GM19099 (cell line): ENCODE data around the gene KDM4C.

ENCODE experiments used
- POLR2A ChIP-seq: IDR thresholded peaks from 3 replicates; pipeline ENCODE4 v1.6.1; 2011; ENCODE audit warnings: low read depth; ENCODE audit not compliant: insufficient read length; ENCODE audit errors: extremely low read depth

The KDM4C gene

DNA sequence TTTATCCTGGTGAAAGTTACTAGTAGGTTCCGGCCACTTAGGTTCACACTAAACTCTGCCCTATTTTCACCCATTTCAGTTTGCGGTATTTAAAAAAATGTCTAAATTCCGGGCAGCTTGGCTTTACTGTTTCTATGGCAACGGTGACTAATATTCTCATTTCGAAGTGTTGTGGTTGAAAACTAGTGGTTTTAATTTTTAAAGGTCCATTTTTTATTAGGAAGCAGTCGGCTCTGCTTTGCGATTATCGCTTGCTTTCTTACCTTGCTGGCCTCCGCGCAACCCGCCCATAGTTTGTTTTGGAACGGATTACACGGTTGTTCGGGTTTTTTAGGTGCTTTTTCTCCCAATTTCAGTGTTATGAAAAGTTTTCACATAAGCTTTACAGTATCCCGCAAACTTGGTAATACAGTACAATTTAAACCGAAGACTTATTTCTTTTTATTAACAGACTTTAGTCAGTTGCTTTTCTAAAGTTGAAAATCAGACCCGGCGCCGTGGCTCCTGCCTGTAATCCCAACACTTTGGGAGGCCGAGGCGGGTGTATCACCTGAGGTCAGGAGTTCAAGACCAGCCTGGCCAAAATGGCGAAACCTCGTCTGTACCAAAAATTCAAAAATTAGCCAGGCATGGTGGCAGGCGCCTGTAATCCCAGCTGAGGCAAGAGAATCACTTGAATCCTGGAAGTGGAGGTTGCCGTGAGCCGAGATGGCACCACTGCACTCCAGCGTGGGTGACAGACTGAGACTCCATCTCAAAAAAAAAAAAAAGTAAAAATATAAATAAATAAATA is 1.6 kb downstream of the KDM4C start:
- no peak for TF ChIP-seq POLR2A

DNA sequence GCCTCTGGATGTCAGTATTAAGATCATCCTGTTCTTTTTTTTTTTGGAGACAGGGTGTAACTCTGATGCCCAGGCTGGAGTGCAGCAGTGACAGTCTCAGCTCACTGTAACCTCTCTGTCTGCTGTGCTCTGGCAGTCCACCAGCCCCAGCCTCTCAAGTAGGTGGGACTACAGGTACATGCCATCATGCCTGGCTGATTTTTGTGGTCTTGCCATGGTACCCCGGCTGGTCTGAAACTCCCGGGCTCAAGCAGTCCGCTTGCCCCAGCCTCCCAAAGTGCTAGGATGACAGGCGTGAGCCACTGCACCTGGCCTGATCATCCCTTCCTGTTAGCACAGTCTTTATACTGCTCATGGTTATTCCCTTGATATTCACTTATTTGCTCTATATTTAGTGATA is 3.5 kb downstream of the KDM4C start:
- TF ChIP-seq POLR2A: no peak

DNA sequence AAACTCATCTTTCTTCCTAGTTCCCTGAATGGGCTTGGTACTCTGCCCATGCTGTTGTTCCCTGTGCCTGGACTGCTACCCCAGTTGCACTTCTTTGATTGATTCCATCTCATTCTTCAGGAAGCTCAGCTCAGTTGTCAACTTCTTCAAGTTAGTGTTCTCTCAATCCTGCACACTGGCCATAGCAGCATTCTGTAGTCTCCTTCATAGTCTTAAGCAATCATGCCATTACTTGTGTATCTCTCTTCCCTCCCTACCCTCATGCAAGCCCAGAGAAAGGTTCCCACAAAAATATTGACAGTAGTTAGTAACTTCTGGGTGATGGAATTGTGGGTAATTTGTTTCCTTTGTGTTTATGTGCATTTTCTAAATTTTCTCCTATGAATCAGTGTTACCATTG is 5.5 kb downstream of the KDM4C start:
- no peak for TF ChIP-seq POLR2A

DNA sequence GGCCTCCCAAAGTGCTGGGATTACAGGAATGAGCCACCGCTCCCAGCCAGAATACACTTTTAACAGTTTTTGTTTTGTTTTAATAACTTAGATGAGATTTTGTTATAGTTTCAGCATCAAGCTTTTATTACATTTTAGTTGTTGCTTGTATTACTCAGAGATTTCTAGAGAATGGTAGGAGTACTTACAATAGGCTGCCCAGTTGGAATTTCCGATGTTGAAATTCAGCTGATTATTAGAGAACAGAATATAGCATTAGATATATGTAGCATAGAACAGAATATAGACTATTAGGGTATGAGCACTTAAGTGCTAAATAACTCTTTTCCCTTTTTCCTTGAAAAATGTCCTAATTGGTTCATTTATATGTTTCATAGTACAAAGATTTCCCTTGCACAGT is 6.2 kb downstream of the KDM4C start:
- no peak for TF ChIP-seq POLR2A

DNA sequence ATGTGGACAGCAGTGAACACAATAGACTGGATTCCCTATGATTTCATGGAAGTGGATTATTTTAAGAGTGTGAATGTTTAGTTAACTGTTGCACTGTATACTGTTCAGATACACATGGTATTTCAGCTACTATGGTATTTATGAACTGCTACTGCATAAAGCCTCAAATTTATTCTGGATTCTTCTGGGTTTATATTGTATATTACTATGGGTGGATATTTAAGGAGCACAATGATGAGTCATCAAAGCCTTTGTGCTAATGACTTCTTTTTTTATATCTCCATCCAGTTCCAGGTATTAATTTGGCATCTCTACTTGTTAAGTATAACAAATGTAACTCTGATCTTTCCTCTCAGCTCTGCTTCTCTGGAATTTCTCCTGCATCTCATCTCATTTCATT is 6.8 kb downstream of the KDM4C start:
- TF ChIP-seq POLR2A: no peak

DNA sequence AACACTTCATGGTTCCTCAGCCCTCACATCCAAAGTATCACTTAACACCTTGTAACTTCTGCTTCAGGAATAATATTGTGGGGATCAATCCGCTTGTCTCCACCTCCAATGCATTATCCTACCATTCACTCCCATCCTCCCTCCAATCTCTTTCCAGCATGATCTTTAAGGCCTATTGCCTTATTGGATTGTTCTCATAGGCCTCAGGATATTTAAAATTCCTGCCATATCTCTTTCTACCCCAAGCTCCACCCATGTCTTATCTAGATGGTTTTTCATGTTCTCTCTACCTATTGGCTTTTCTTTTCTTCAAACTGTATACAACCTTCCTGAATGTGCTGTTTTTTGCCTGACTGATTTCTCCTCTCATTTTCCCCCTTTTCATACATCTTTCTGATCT is 7.2 kb downstream of the KDM4C start:
- no peak for TF ChIP-seq POLR2A

DNA sequence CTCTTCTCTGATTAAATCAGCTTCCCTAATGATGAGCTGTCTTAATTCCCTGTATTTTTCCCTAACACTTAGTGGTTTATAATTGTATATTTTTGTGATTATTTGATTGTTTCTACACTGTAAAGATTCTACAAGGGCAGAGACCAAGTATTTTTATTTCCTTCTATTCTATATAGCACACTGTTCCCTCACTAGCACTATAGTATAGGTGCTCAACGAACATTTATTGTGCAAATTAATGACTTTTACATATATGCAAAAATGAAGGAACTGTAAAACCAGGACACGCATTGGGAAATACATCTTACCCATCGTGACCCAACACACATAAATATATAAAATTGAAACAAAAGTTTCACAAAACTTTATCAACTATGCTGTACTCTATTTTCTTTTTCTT is 7.6 kb downstream of the KDM4C start:
- TF ChIP-seq POLR2A: no peak

DNA sequence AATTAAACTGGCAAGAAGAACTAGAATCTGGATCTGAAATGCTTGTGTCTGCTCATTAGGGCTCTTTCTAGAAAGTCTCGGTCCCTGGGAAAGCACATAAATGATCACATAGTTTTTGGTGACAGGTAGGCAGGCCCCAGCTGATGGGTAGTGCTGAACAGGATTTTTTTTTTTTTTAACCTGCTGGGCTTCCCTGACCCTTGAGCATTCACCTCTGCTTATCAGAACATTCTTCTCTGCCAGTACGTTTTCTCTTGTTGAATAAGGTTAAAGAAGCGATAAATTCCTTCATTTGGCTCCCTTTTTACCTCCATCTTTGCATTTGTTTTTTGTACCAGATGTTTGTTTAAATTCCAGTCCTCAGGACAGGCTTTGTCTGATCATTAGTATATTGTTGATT is 8.8 kb downstream of the KDM4C start:
- TF ChIP-seq POLR2A: no peak

DNA sequence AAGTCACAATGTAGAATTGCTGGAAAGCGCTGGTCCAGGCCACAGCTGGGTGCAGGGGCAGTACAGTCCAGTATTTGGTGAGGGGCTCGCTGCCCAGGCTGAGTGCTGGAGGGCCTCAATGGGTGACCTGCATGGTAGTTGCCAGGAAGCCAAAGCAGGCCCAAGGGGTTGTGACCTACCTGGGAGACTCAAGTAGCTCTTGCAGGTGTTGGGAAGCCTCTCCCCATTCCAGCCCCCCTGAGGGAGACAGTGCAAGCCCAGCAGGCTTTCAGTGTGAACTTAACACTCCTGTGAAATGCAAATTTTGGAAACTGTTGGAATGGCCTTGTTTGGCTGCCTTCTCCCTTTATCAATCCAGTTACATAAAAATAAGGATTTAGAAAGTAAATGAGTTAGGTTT is 13.9 kb downstream of the KDM4C start:
- TF ChIP-seq POLR2A: no peak

DNA sequence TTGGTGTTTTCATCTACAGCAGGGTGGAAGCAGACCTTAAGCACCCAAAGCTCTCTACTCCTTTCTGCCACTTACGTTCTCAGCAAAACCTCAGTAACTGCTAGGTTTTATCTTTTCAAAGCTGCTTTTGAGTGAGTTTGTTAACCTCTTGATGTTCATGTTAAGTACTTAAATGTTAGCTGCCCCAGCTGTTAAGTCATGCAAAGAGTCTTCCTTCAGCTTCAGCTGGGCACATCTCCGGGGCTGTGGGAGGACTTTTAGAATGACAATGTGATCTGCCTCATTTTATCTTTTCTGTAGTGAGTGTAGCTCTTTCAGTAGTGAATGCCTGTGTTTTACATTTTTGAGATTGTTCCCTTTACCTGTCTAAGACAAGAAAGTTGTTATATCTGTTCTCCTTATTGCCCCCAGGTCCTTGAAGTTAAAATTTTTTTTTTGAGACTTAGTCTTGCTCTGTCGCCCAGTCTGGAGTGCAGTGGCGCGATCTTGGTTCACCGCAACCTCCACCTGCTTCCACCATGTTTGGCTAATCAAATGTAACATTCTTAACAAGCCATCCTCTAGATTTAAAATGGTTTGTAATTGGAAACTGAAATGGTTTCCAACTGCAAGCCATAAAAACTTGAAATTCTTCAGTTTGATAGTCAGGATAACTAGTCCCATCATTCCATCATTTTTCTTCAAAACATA is 19.6 kb downstream of the KDM4C start:
- TF ChIP-seq POLR2A: no peak

DNA sequence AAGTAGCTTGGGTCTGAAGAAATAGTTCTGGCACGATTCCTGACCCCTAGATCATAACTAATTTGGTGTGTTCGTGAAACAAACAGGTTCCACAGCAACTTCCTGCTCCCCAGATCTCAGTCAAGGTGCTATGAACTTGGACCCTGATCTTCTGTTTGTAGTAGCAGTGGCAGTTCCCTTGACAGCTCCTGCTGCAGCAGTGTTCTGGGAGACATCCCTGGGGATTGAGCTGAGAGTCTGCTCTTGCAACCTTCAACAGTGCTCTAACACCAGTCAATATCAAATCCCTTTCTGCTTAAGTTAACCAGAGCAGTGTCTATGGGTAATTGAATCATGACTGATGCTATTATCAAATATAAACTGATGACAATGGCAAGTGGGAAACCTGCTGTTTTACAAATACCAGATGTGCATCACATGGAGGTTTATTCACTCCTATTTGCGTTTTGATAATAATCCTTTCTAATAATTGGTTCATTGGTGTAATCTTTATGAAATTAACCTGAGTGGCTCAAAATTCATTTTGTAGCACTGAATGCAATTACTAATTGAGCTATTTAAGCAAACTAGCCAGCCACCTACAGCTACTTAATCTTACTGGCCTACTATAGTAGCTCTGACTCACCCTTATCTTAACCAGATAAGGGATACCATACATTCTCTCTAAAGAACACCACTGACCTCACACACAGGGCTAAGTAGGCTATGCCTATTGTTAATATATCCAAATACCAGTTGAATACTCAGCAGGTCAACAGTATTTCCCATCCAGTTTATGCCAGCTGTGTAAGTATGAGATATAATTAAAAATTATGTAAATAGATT is 21.9 kb downstream of the KDM4C start:
- TF ChIP-seq POLR2A: no peak

DNA sequence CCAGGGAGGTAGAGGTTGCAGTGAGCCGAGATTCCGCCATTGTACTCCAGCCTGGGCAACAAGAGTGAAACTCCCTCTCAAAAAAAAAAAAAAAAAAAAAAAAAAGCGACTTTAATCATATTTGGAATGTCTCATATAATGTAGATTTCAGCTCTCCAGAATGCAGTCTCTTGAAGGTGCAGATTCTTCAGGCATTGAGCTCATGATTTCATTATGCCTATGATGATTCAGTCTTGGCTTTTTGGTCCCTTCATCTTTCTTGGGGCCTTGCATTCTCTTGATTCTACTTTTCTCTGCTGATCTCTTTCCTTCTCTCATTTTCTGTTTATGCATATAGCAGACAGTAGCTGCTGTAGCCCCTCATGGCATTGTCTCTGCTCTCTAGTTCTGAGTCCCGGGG is 22.9 kb downstream of the KDM4C start:
- TF ChIP-seq POLR2A: no peak

DNA sequence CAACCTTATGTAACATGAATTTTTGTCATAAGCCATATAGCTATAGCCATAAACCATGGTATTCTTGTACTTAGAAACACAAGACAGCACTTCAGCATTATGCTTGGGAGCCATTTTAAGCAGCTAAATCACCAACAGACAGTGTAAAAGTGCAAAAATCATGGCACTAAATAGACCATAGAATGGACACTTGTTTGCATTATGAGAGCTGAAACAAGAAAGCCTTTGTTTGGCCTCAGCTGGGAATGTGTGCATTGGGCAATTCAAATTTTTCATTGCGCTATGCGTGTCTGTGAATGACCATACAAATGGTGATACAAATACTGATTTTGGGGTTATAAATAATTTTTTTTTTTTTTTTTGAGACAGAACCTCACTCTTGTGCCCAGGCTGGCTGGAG is 23.7 kb downstream of the KDM4C start:
- TF ChIP-seq POLR2A: no peak

DNA sequence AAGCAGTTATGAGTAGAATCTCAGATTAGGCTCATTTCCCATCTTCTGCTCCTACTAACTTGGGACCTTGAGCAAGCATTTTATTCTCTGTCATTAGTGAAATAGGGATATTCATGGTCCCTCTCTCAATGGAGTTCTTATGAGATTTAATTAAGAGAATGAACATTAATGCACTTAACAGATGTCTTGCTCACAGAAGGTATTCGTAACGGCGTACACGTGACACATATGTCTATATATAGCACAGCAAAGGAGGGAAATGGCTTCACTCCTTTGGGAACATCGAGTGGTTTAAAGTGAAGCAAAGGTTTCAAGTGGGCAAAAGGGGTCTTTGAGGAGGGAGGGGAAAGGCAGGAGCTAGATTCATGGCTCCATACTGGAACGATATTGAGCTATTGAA is 24.6 kb downstream of the KDM4C start:
- no peak for TF ChIP-seq POLR2A

DNA sequence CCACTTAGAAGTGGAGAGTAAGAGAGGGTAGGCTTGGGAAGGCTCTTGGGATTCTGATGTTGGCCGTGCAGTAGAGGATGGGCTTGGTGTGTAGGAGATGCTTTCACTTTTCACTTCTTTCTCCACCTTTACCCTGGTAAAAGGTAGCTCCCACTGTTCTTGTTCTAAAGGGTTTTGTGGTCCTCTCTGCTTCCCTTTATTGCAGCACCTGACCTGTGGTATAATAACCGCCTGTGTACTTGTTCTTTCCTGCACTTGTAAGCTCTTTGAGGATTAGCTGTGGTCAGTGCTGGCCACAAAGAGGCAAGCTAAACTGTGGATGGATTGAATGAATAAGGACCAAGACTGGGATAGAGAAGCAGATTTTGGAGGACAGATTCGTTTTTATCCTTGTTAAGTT is 25.2 kb downstream of the KDM4C start:
- TF ChIP-seq POLR2A: no peak

DNA sequence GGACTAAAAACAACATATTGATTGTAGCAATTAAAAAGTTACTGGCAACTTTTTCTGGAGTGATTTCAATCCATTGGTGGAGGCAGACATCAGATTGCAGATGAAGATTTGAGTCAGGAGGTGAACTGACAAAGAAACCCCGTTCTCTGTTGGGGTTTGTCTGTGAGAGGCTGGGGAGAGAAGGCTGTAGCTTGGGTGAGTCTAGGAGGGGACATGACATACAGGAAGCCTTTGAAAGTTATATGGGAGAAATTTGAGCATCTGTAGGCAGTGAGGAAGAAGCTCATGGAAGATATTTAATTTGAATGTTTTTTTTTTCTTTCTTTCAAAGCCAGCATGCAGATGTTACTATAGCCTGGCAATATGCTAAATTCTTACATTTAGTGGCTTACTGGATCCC is 26.0 kb downstream of the KDM4C start:
- TF ChIP-seq POLR2A: no peak

DNA sequence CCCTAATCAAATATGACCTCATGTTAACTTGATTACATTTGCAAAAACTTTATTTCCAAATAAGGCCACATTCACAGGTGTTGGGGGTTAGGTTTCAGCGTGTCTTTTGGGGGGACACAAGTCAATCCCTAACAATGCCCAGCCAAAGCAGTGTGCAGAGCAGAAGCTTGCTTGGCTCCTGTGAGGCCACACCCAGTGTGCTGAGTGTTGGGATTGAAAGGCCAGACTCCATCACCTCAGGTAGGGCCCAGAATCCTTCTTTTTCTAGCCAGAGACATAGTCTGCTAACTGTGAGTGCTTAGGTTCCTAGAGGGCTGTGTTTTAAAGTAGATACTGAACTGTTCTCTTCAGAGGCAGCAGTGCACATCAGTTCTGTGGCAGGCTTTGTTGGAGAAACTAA is 27.9 kb downstream of the KDM4C start:
- TF ChIP-seq POLR2A: no peak

DNA sequence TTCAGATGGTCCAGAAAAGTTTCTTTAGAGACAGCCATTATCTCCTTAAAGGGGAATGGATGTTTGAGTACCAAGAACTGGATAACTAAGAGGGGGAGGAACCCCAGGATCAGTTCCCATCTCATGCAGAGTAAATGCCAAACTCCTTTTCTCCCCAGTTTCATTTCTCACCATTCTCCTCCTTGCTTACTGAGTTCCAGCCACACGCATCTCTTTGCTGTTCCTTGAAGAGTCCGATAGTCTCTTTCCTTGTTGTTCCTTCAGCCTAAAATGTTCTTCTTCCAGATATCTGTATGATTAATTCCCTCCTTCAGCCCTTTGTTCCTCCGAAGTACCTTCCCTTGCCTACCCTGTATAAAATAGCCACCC is 30.0 kb downstream of the KDM4C start:
- TF ChIP-seq POLR2A: no peak
